Ishikawa (cell line): Measurements from ENCODE around the gene RYR3.

Source experiments
- CEBPB ChIP-seq: IDR thresholded peaks from 2 replicates; pipeline ENCODE4 v1.6.1; 2012
- CREB1 ChIP-seq: IDR thresholded peaks from 2 replicates; pipeline ENCODE4 v1.6.1; 2012; ENCODE audit warnings: low read depth
- MAX ChIP-seq: IDR thresholded peaks from 2 replicates; pipeline ENCODE4 v1.6.1; 2012
- RAD21 ChIP-seq: IDR thresholded peaks from 2 replicates; pipeline ENCODE4 v1.6.1; 2012; ENCODE audit warnings: low read depth
- REST ChIP-seq: IDR thresholded peaks from 2 replicates; pipeline ENCODE4 v1.6.1; 2012; ENCODE audit warnings: low read depth, mild to moderate bottlenecking
- TAF1 ChIP-seq: IDR thresholded peaks from 2 replicates; pipeline ENCODE4 v1.6.1; 2012; ENCODE audit warnings: low read depth, mild to moderate bottlenecking
- USF1 ChIP-seq: IDR thresholded peaks from 2 replicates; pipeline ENCODE4 v1.6.1; 2012
- ZBTB7A ChIP-seq: IDR thresholded peaks from 2 replicates; pipeline ENCODE4 v1.6.1; 2012; ENCODE audit warnings: low read depth

GRCh38 chr15:33354411-33354810, 43.6 kb downstream of the RYR3 start:
- TF ChIP-seq TAF1 (no peak), ZBTB7A (no peak), CEBPB (no peak), REST (no peak), MAX (no peak), USF1 (no peak), CREB1 (no peak), RAD21 (no peak)
